NK-92 treated with Interleukin-12 subunit alpha and Interleukin-12 subunit beta, amount 100 ng/mL, for 24 hours (cell line): ENCODE results near the gene CRYGB.
"Not testable (repeated sequence)": the region's sequence is repeated elsewhere in the genome, so short reads cannot be mapped to it uniquely, and the experiment has no call there.

Experiments used
- DNase-seq: peaks from one replicate; lab custom pipeline; 2025; lab: John Stamatoyannopoulos, UW

Gene CRYGB

GRCh38 chr2:208112969-208113368 lies 33.0 kb downstream of the CRYGB start:
- DNase-seq: no peak

- not testable (repeated sequence) for DNase-seq
These were observed 33.6 kb downstream of the CRYGB start for GRCh38 chr2:208112273-208112745.

GRCh38 chr2:208103616-208104015 lies 42.3 kb downstream of the CRYGB start:
- DNase-seq: no peak

- no peak for DNase-seq
These were observed 44.0 kb downstream of the CRYGB start for GRCh38 chr2:208101716-208102631.

- DNase-seq: no peak
These were observed 46.1 kb downstream of the CRYGB start for GRCh38 chr2:208099682-208100470.

- DNase-seq: not testable (repeated sequence)
These were observed 47.3 kb downstream of the CRYGB start for GRCh38 chr2:208098701-208099100.

GRCh38 chr2:208098267-208098666 lies 47.7 kb downstream of the CRYGB start:
- no peak for DNase-seq

DNA sequence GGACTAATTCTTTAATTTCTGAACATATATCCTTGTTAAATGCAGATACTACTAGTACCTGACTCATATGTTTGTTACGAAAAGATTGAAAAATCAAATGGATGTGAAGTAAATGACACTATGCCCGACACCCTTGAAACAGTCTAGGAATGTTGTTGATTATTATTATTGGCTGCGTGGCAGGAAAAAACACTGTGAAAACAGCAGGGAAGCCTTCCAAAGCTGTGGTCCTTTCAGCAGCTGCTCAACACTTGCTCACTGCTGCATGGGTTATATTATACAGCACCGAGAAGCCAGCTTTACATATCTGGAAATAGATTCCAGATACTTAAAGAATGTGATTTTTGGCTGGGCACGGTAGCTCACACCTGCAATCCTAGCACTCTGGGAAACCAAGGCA lies 48.2 kb downstream of the CRYGB start:
- DNase-seq: no peak

- no peak for DNase-seq
These were observed 48.6 kb downstream of the CRYGB start for GRCh38 chr2:208097313-208097712.

GRCh38 chr2:208096080-208096479 lies 49.9 kb downstream of the CRYGB start:
- no peak for DNase-seq

DNA sequence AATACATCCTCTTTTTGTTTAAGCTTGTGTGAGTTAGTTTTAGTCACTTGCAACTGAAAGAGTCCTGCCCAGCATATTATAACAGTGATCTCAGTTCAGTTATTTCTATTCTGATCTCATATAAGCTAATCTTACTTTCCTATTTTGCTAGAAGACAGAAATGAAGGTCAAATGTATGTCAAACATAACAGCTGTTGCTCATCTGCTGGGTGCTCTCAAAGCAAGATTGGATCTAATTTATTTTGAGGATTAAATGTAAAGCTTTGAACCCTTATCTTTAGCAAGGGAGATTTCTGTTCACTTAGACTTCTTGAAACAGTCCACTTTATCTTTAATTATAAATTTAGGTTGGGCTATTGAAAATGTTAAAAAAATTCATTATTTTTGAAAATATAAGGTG lies 52.8 kb downstream of the CRYGB start:
- DNase-seq: no peak
